Fibroblast of peridontal ligament (primary cell): ENCODE measurements around the gene CHD5.
"Not testable (repeated sequence)": the region's sequence is repeated elsewhere in the genome, so short reads cannot be mapped to it uniquely, and the experiment has no call there.

ENCODE experiments used
- DNase-seq: peaks from one replicate; pipeline ENCODE4 v3.0.0-alpha.2; 2010; ENCODE audit errors: extremely low read depth

The CHD5 gene

GRCh38 chr1:6086358-6086757 is 93.8 kb downstream of the CHD5 start:
- DNase-seq: no peak

- no peak for DNase-seq
These were observed 94.5 kb downstream of the CHD5 start for GRCh38 chr1:6085666-6086065.

GRCh38 chr1:6084781-6085495 is 95.2 kb downstream of the CHD5 start:
- no peak for DNase-seq

GRCh38 chr1:6083801-6084446 is 96.2 kb downstream of the CHD5 start:
- peak; percentile 46 for DNase-seq

GRCh38 chr1:6083385-6083784 is 96.7 kb downstream of the CHD5 start:
- no peak for DNase-seq

GRCh38 chr1:6082430-6082971 is 97.6 kb downstream of the CHD5 start:
- peak; percentile 43 for DNase-seq

- no peak for DNase-seq
These were observed 98.2 kb downstream of the CHD5 start for GRCh38 chr1:6081901-6082300.

GRCh38 chr1:6080469-6080868 is 99.7 kb downstream of the CHD5 start:
- DNase-seq: no peak

- DNase-seq: no peak
These were observed 102.2 kb downstream of the CHD5 start for GRCh38 chr1:6077919-6078318.

- no peak for DNase-seq
These were observed 102.6 kb downstream of the CHD5 start for GRCh38 chr1:6077506-6077905.

GRCh38 chr1:6077061-6077460 is 103.1 kb downstream of the CHD5 start:
- DNase-seq: not testable (repeated sequence)

- DNase-seq: no peak
These were observed 104.4 kb downstream of the CHD5 start for GRCh38 chr1:6075748-6076147.

GRCh38 chr1:6074192-6074901 is 105.8 kb downstream of the CHD5 start:
- no peak for DNase-seq

GRCh38 chr1:6073480-6074053 is 106.6 kb downstream of the CHD5 start:
- no peak for DNase-seq

- no peak for DNase-seq
These were observed 107.2 kb downstream of the CHD5 start for GRCh38 chr1:6072774-6073479.

GRCh38 chr1:6071219-6071618 is 108.9 kb downstream of the CHD5 start:
- no peak for DNase-seq

GRCh38 chr1:6070450-6070974 is 109.6 kb downstream of the CHD5 start:
- no peak for DNase-seq

- DNase-seq: no peak
These were observed 110.5 kb downstream of the CHD5 start for GRCh38 chr1:6069573-6069972.

- DNase-seq: no peak
These were observed 111.2 kb downstream of the CHD5 start for GRCh38 chr1:6068932-6069331.

- DNase-seq: no peak
These were observed 112.0 kb downstream of the CHD5 start for GRCh38 chr1:6068073-6068472.

GRCh38 chr1:6066680-6067079 is 113.4 kb downstream of the CHD5 start:
- no peak for DNase-seq
